ENCODE results near the gene SLC38A7. TPM values are rescaled to one million over a fixed set of nuclear protein-coding genes. Genes with fewer than 3 reads are reported as not detected.

The SLC38A7 gene
- total RNA-seq, 1 experiment from 2014 or later: 26.6 TPM

GRCh38 chr16:58629733-58630640, 54.6 kb downstream of the SLC38A7 start, which contains the start of gene CNOT1:
Gene CNOT1 (minus strand): TSS chr16:58629826. CDS start chr16:58599337, 30,489 bp downstream.
- H2AFZ ChIP-seq (ENCODE audit: low read length): peak within 1 kb of the TSS; percentile 71
- peaks cover 30% of the 10 kb centered on the region; the same call in 1 of the 2 replicates for H3K79me2 ChIP-seq (ENCODE audit: insufficient read depth, low read length)
- peak within 1 kb of the TSS; percentile 90 for H3K14ac ChIP-seq (ENCODE audit: insufficient read depth, low read length)
- H3K4ac ChIP-seq (ENCODE audit: low read depth, low read length): peak within 1 kb of the TSS; percentile 22
- H4K8ac ChIP-seq (replicated peaks; ENCODE audit: insufficient read length, low read depth, low read length): no peak within 1 kb of the TSS
- peaks cover 9% of the 10 kb centered on the region for H3K23me2 ChIP-seq (ENCODE audit: insufficient read length, low read depth, low read length, poor library complexity, severe bottlenecking)
- peak within 1 kb of the TSS; percentile 67 for H3T11ph ChIP-seq (ENCODE audit: low read length)
- H3K4me3 Mint-ChIP-seq: peak within 1 kb of the TSS; percentile 100
- H3K36me3 Mint-ChIP-seq (ENCODE audit: insufficient read depth in 1 of 3, low read depth in 3 of 3): peaks cover 2 to 12% (median 5%) of the 10 kb centered on the region in 3 experiments; a peak in 5 of 7 replicates
- peak within 1 kb of the TSS; percentile 18 for H2BK12ac ChIP-seq (ENCODE audit: insufficient read length, low read depth, low read length)
- no peaks in the 10 kb centered on the region for H3K27me3 ChIP-seq (ENCODE audit: insufficient read depth, low read length)
- peak within 1 kb of the TSS; percentile 82 for H3K56ac ChIP-seq (ENCODE audit: insufficient read length, low read depth, low read length)
- no peak within 1 kb of the TSS for H2BK20ac ChIP-seq (ENCODE audit: low read depth, low read length, poor library complexity, severe bottlenecking)
- no peak within 1 kb of the TSS for H2AK5ac ChIP-seq (ENCODE audit: insufficient read length, low read length)
- H3K18ac ChIP-seq (ENCODE audit: insufficient read length, low read depth, low read length): peak within 1 kb of the TSS; percentile 97
- no peak within 1 kb of the TSS for H2BK15ac ChIP-seq (ENCODE audit: low read depth, low read length)
- no peak within 1 kb of the TSS for H3K23ac ChIP-seq (ENCODE audit: insufficient read length, low read depth, low read length)
- H3K4me2 ChIP-seq (ENCODE audit: insufficient read depth, insufficient read length, low read length): peak within 1 kb of the TSS; percentile 96
- H2BK5ac ChIP-seq (ENCODE audit: insufficient read length, low read length): peak within 1 kb of the TSS; percentile 46
- H3K79me1 ChIP-seq (ENCODE audit: insufficient read depth, low read depth, low read length, poor library complexity, severe bottlenecking): no peaks in the 10 kb centered on the region
- peaks cover 0 to 3% of the 10 kb centered on the region in 2 experiments; a peak in 3 of 5 replicates for H3K9me3 Mint-ChIP-seq
- peak within 1 kb of the TSS; percentile 95 for H2BK120ac ChIP-seq (ENCODE audit: low read depth, low read length, poor library complexity, severe bottlenecking)
- no peaks in the 10 kb centered on the region for H3K9me3 ChIP-seq (ENCODE audit: control insufficient read depth, low read depth, low read length)
- H3K9ac ChIP-seq (ENCODE audit: extremely low read depth, insufficient read length, low read length): peak within 1 kb of the TSS; percentile 96
- no CpG with 5 or more reads among the region's 61 CpGs for WGBS (ENCODE audit: extremely low coverage, insufficient read length, low lambda C conversion rate)
- H3K4me1 ChIP-seq (ENCODE audit: insufficient read depth, low read length): no peaks in the 10 kb centered on the region
- peaks cover 11 to 15% of the 10 kb centered on the region in 2 experiments for H3K4me1 Mint-ChIP-seq
- peak within 1 kb of the TSS; percentile 49 for H4K91ac ChIP-seq (ENCODE audit: insufficient read length, low read depth, low read length)
- peak within 1 kb of the TSS; percentile 100 for H3K27ac Mint-ChIP-seq
- peak within 1 kb of the TSS; percentile 93 for H3K27ac ChIP-seq (ENCODE audit: insufficient read length, low read depth, low read length)
- H3K27me3 Mint-ChIP-seq (ENCODE audit: low read depth): peaks cover 1% of the 10 kb centered on the region; the same call in 1 of the 2 replicates
- DNase-seq: peak; percentile 99
- TF ChIP-seq CTCF (conservative IDR thresholded peaks at IDR 0.05): no peak
- peak within 1 kb of the TSS; percentile 39 for H4K5ac ChIP-seq (ENCODE audit: insufficient read length, low read depth, low read length)
- no peaks in the 10 kb centered on the region for H4K20me1 ChIP-seq (ENCODE audit: control insufficient read depth, insufficient read depth, insufficient read length)
